Karpas-422 (cell line): ENCODE data around the gene KATNAL2. TPM values are rescaled to one million over a fixed set of nuclear protein-coding genes. Genes with fewer than 3 reads are reported as not detected.

ENCODE experiments used
- DNase-seq: peaks from one replicate; pipeline ENCODE4 v3.0.0-alpha.2; 2015
- H2AFZ ChIP-seq: fragments of 200-600 bp; sonication (generic); 2 replicates; pipeline ENCODE4 v1.6.1; 2014; ENCODE audit warnings: antibody characterized with exemption, low read length, mixed read lengths
- H3K27ac ChIP-seq: fragments of 200-600 bp; sonication (generic); 2 replicates; pipeline ENCODE4 v1.5.1; 2014; ENCODE audit warnings: mild to moderate bottlenecking, low read length, moderate library complexity
- H3K27me3 ChIP-seq: fragments of 200-600 bp; sonication (generic); 2 replicates; pipeline ENCODE4 v1.6.1; 2014; ENCODE audit warnings: low read length, mixed read lengths
- H3K36me3 ChIP-seq: fragments of 200-600 bp; sonication (generic); 2 replicates; pipeline ENCODE4 v1.6.1; 2014; ENCODE audit warnings: low read length, mixed read lengths; ENCODE audit not compliant: insufficient read depth
- H3K4me1 ChIP-seq: fragments of 200-600 bp; sonication (generic); 2 replicates; pipeline ENCODE4 v1.6.1; 2014; ENCODE audit warnings: mild to moderate bottlenecking, low read length, mixed read lengths
- H3K4me2 ChIP-seq: fragments of 200-600 bp; sonication (generic); 2 replicates; pipeline ENCODE4 v1.6.1; 2014; ENCODE audit warnings: low read length, low read depth, mild to moderate bottlenecking; ENCODE audit not compliant: poor library complexity, severe bottlenecking
- H3K4me3 ChIP-seq: fragments of 200-600 bp; sonication (generic); 2 replicates; pipeline ENCODE4 v1.5.1; 2014; ENCODE audit warnings: mild to moderate bottlenecking, antibody characterized with exemption, low read length, mixed read lengths
- H3K79me2 ChIP-seq: fragments of 200-600 bp; sonication (generic); 2 replicates; pipeline ENCODE4 v1.6.1; 2014; ENCODE audit warnings: mild to moderate bottlenecking, low read length, mixed read lengths
- H3K9ac ChIP-seq: fragments of 200-600 bp; sonication (generic); 2 replicates; pipeline ENCODE4 v1.6.0; 2014; ENCODE audit warnings: low read length
- H3K9me2 ChIP-seq: fragments of 200-600 bp; sonication (generic), shearing (Covaris generic); replicated peaks from 2 replicates; pipeline ENCODE4 v1.6.0; 2014; ENCODE audit warnings: mild to moderate bottlenecking, low read length, moderate library complexity; ENCODE audit not compliant: insufficient read depth
- H3K9me3 ChIP-seq: fragments of 300-700, 200-600 bp; sonication (generic); 2 replicates; pipeline ENCODE4 v1.6.1; 2014; ENCODE audit warnings: low read length, mixed read lengths
- H4K20me1 ChIP-seq: fragments of 200-600 bp; sonication (generic); 2 replicates; pipeline ENCODE4 v1.6.1; 2014; ENCODE audit warnings: mild to moderate bottlenecking, antibody characterized with exemption, low read length, low read depth; ENCODE audit not compliant: insufficient read depth
- total RNA-seq: library from RNA; depleted of rRNA; stranded (reverse); fragments of >200 nt; shearing (Covaris generic); gene quantifications from 2 replicates; pipeline ENCODE4 v1.2.3, GENCODE V29; 2014; ENCODE audit warnings: low replicate concordance; rRNA removed

Gene KATNAL2
- total RNA-seq, result 14.5 and 29.5 TPM in 2 replicates

- peak; percentile 95 for DNase-seq
- Histone ChIP-seq H3K9me3 (no peaks in the 10 kb centered on the region), H3K27me3 (no peaks in the 10 kb centered on the region), H3K4me3 (peak within 1 kb of the TSS; percentile 73), H4K20me1 (peaks cover 4% of the 10 kb centered on the region; the same call in 1 of the 2 replicates), H3K79me2 (peaks cover 52% of the 10 kb centered on the region), H3K27ac (peak within 1 kb of the TSS; percentile 70), H3K4me2 (peak within 1 kb of the TSS; percentile 79), H3K9ac (peak within 1 kb of the TSS; percentile 92), H3K4me1 (peaks cover 37% of the 10 kb centered on the region), H3K36me3 (no peaks in the 10 kb centered on the region; the same call in none of the 2 replicates), H3K9me2 (no peaks in the 10 kb centered on the region), H2AFZ (peak within 1 kb of the TSS; percentile 74; the same call in 1 of the 2 replicates)
Observed at GRCh38 chr18:46917108-46917802, at the start of gene KATNAL2, which contains the start of gene PIAS2. Gene KATNAL2 (plus strand): TSS chr18:46917602. CDS start chr18:46946873, 29,271 bp downstream. Gene PIAS2 (minus strand): TSS chr18:46917507. CDS start chr18:46917345, 162 bp downstream.

GRCh38 chr18:46868169-46868921 is 49.1 kb upstream of the KATNAL2 start:
- peaks cover 4% of the 10 kb centered on the region; the same call in 1 of the 2 replicates for H4K20me1 ChIP-seq
- H3K9me3 ChIP-seq, result no peaks in the 10 kb centered on the region
- H3K27ac ChIP-seq, result no peak overlapping the region
- H3K79me2 ChIP-seq, result peaks cover 98% of the 10 kb centered on the region
- DNase-seq, result no peak
- H3K4me1 ChIP-seq, result peaks cover 8% of the 10 kb centered on the region; the same call in 1 of the 2 replicates
- no peak overlapping the region for H2AFZ ChIP-seq
- no peaks in the 10 kb centered on the region for H3K9me2 ChIP-seq
- H3K9ac ChIP-seq, result no peak overlapping the region
- H3K4me2 ChIP-seq, result no peak overlapping the region
- no peak overlapping the region for H3K4me3 ChIP-seq
- no peaks in the 10 kb centered on the region for H3K27me3 ChIP-seq
- peaks cover 8% of the 10 kb centered on the region; the same call in 1 of the 2 replicates for H3K36me3 ChIP-seq

- no peak for DNase-seq
- Histone ChIP-seq H3K27me3 (no peaks in the 10 kb centered on the region), H4K20me1 (no peaks in the 10 kb centered on the region), H3K4me2 (no peak overlapping the region), H2AFZ (no peak overlapping the region), H3K9ac (no peak overlapping the region), H3K4me3 (no peak overlapping the region), H3K4me1 (no peaks in the 10 kb centered on the region), H3K9me3 (peaks cover 28% of the 10 kb centered on the region), H3K36me3 (peaks cover 57% of the 10 kb centered on the region), H3K27ac (no peak overlapping the region), H3K9me2 (no peaks in the 10 kb centered on the region), H3K79me2 (peaks cover 97% of the 10 kb centered on the region)
Observed at GRCh38 chr18:46877329-46877987, 39.9 kb upstream of the KATNAL2 start.

GRCh38 chr18:46883180-46883579 is 34.2 kb upstream of the KATNAL2 start:
- H3K4me1 ChIP-seq, result no peaks in the 10 kb centered on the region
- no peak overlapping the region for H2AFZ ChIP-seq
- H3K27me3 ChIP-seq, result no peaks in the 10 kb centered on the region
- H3K9ac ChIP-seq, result no peak overlapping the region
- H3K4me2 ChIP-seq, result no peak overlapping the region
- no peak overlapping the region for H3K27ac ChIP-seq
- no peak overlapping the region for H3K4me3 ChIP-seq
- H3K9me2 ChIP-seq, result no peaks in the 10 kb centered on the region
- H3K79me2 ChIP-seq, result peaks cover 99% of the 10 kb centered on the region
- peaks cover 20% of the 10 kb centered on the region for H3K9me3 ChIP-seq
- DNase-seq, result no peak
- H3K36me3 ChIP-seq, result peaks cover 50% of the 10 kb centered on the region
- H4K20me1 ChIP-seq, result no peaks in the 10 kb centered on the region

GRCh38 chr18:46886893-46887292 is 30.5 kb upstream of the KATNAL2 start:
- Histone ChIP-seq H3K9me2 (no peaks in the 10 kb centered on the region), H3K27me3 (no peaks in the 10 kb centered on the region), H3K4me1 (peaks cover under 1% of the 10 kb centered on the region), H3K9me3 (peaks cover 20% of the 10 kb centered on the region), H4K20me1 (no peaks in the 10 kb centered on the region), H3K79me2 (peaks cover 99% of the 10 kb centered on the region), H2AFZ (no peak overlapping the region), H3K27ac (no peak overlapping the region), H3K4me3 (no peak overlapping the region), H3K4me2 (no peak overlapping the region), H3K9ac (no peak overlapping the region), H3K36me3 (peaks cover 50% of the 10 kb centered on the region)
- no peak for DNase-seq

GRCh38 chr18:46888965-46889364 is 28.4 kb upstream of the KATNAL2 start:
- H3K4me1 ChIP-seq, result peaks cover 16% of the 10 kb centered on the region
- no peak overlapping the region for H3K4me2 ChIP-seq
- H3K79me2 ChIP-seq, result peaks cover 100% of the 10 kb centered on the region
- H3K9me3 ChIP-seq, result peaks cover 20% of the 10 kb centered on the region
- H2AFZ ChIP-seq, result no peak overlapping the region
- no peak overlapping the region for H3K4me3 ChIP-seq
- H3K9ac ChIP-seq, result no peak overlapping the region
- H3K27ac ChIP-seq, result no peak overlapping the region
- H3K36me3 ChIP-seq, result peaks cover 45% of the 10 kb centered on the region
- no peaks in the 10 kb centered on the region for H4K20me1 ChIP-seq
- no peaks in the 10 kb centered on the region for H3K9me2 ChIP-seq
- DNase-seq, result no peak
- no peaks in the 10 kb centered on the region for H3K27me3 ChIP-seq

- Histone ChIP-seq H3K9ac (no peak overlapping the region), H3K27me3 (no peaks in the 10 kb centered on the region), H3K36me3 (peaks cover 44% of the 10 kb centered on the region), H3K9me3 (peaks cover 20% of the 10 kb centered on the region), H3K27ac (no peak overlapping the region), H3K4me1 (peaks cover 16% of the 10 kb centered on the region), H3K9me2 (no peaks in the 10 kb centered on the region), H3K4me3 (no peak overlapping the region), H3K4me2 (no peak overlapping the region), H4K20me1 (no peaks in the 10 kb centered on the region), H2AFZ (no peak overlapping the region), H3K79me2 (peaks cover 100% of the 10 kb centered on the region)
- no peak for DNase-seq
Observed at GRCh38 chr18:46891742-46892214, 25.6 kb upstream of the KATNAL2 start.
